ENCODE measurements around the gene SLC4A8.

GRCh38 chr12:51527966-51528365 lies 103.3 kb downstream of the SLC4A8 start:
- TF ChIP-seq CTCF (IDR thresholded peaks at IDR 0.05 in 2 of 3, conservative IDR thresholded peaks at IDR 0.05 in 1 of 3; ENCODE audit: insufficient read depth in 2 of 3, low read depth in 1 of 3, low read length in 3 of 3) (no peak), ATF3 (IDR thresholded peaks at IDR 0.05) (no peak), ATF3 (CRISPR knock-in tag; conservative IDR thresholded peaks at IDR 0.05) (no peak), ETV5 (CRISPR knock-in tag; IDR thresholded peaks at IDR 0.05; ENCODE audit: low read depth) (no peak), ESRRA (IDR thresholded peaks at IDR 0.05; ENCODE audit: borderline replicate concordance, low read depth) (no peak), TRIM24 (IDR thresholded peaks at IDR 0.05) (no peak), STAT6 (CRISPR knock-in tag; IDR thresholded peaks at IDR 0.05) (no peak), MBD2 (IDR thresholded peaks at IDR 0.05; ENCODE audit: borderline replicate concordance, low read depth) (no peak)
- TF ChIP-seq, protein P1, sequence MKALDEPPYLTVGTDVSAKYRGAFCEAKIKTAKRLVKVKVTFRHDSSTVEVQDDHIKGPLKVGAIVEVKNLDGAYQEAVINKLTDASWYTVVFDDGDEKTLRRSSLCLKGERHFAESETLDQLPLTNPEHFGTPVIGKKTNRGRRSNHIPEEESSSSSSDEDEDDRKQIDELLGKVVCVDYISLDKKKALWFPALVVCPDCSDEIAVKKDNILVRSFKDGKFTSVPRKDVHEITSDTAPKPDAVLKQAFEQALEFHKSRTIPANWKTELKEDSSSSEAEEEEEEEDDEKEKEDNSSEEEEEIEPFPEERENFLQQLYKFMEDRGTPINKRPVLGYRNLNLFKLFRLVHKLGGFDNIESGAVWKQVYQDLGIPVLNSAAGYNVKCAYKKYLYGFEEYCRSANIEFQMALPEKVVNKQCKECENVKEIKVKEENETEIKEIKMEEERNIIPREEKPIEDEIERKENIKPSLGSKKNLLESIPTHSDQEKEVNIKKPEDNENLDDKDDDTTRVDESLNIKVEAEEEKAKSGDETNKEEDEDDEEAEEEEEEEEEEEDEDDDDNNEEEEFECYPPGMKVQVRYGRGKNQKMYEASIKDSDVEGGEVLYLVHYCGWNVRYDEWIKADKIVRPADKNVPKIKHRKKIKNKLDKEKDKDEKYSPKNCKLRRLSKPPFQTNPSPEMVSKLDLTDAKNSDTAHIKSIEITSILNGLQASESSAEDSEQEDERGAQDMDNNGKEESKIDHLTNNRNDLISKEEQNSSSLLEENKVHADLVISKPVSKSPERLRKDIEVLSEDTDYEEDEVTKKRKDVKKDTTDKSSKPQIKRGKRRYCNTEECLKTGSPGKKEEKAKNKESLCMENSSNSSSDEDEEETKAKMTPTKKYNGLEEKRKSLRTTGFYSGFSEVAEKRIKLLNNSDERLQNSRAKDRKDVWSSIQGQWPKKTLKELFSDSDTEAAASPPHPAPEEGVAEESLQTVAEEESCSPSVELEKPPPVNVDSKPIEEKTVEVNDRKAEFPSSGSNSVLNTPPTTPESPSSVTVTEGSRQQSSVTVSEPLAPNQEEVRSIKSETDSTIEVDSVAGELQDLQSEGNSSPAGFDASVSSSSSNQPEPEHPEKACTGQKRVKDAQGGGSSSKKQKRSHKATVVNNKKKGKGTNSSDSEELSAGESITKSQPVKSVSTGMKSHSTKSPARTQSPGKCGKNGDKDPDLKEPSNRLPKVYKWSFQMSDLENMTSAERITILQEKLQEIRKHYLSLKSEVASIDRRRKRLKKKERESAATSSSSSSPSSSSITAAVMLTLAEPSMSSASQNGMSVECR (CRISPR knock-in tag; IDR thresholded peaks at IDR 0.05), result no peak

Data from K562 (cell line).